Epithelial cell of proximal tubule (primary cell): ENCODE measurements around the gene FYTTD1. TPM values are rescaled to one million over a fixed set of nuclear protein-coding genes. Genes with fewer than 3 reads are reported as not detected.
A peak's percentile ranks its signal among the peaks of the same experiment; 100 is the strongest.
"Not testable (repeated sequence)": the region's sequence is repeated elsewhere in the genome, so short reads cannot be mapped to it uniquely, and the experiment has no call there.

Source experiments
- DNase-seq: peaks from one replicate; pipeline ENCODE4 v3.0.0-alpha.2; 2011; ENCODE audit warnings: low read depth
- H3K4me3 ChIP-seq: 2 replicates; pipeline ENCODE4 v1.5.1; 2011; ENCODE audit warnings: low read depth, mild to moderate bottlenecking, low read length
- CTCF ChIP-seq: conservative IDR thresholded peaks from 2 replicates; pipeline ENCODE4 v1.5.1; 2012; ENCODE audit warnings: low read depth, mild to moderate bottlenecking, low read length
- total RNA-seq: library from RNA; depleted of rRNA; stranded (reverse); fragments of >200 nt; gene quantifications from 2 replicates; pipeline ENCODE4 v1.2.3, GENCODE V29; 2015

The FYTTD1 gene
- 21.0 and 26.0 TPM in 2 replicates for total RNA-seq

GRCh38 chr3:197749601-197750395 is at the start of gene FYTTD1:
Gene FYTTD1 (plus strand): TSS chr3:197749883. CDS start chr3:197749972, 89 bp downstream.
- H3K4me3 ChIP-seq, result peak within 1 kb of the TSS; percentile 62
- no peak for DNase-seq
- TF ChIP-seq CTCF, result peak; percentile 32

- no peak overlapping the region for H3K4me3 ChIP-seq
- no peak for TF ChIP-seq CTCF
- no peak for DNase-seq
Observed at GRCh38 chr3:197700095-197700494, 49.6 kb upstream of the FYTTD1 start.

- DNase-seq, result no peak
- no peak for TF ChIP-seq CTCF
- H3K4me3 ChIP-seq, result no peak overlapping the region
Observed at GRCh38 chr3:197701841-197702240, 47.8 kb upstream of the FYTTD1 start.

GRCh38 chr3:197706658-197707057 is 43.0 kb upstream of the FYTTD1 start:
- no peak for DNase-seq
- no peak for TF ChIP-seq CTCF
- no peak overlapping the region for H3K4me3 ChIP-seq

- no peak for TF ChIP-seq CTCF
- H3K4me3 ChIP-seq, result no peak overlapping the region
- no peak for DNase-seq
Observed at GRCh38 chr3:197709135-197709534, 40.5 kb upstream of the FYTTD1 start.

GRCh38 chr3:197710965-197711364 is 38.7 kb upstream of the FYTTD1 start:
- not testable (repeated sequence) for DNase-seq, H3K4me3 ChIP-seq

- TF ChIP-seq CTCF, result no peak
- H3K4me3 ChIP-seq, result peak overlapping the region; percentile 32
- peak; percentile 95 for DNase-seq
Observed at GRCh38 chr3:197711973-197712707, 37.5 kb upstream of the FYTTD1 start.
